Mucosa of descending colon (tissue), 3 donors: ENCODE data around the gene MTX3. TPM values are rescaled to one million over a fixed set of nuclear protein-coding genes. Genes with fewer than 3 reads are reported as not detected.

Experiments
- ATAC-seq: fragments of 200-7000 bp; cut with Tn5 transposase; one replicate; pipeline ENCODE4 v1.9.1; 2020; ENCODE audit warnings: mild to moderate bottlenecking, moderate library complexity
- DNase-seq, 3 donors: peaks; one replicate each; pipeline ENCODE4 v3.0.0-alpha.2; 2020
- H3K36me3 ChIP-seq: fragments of 200-600 bp; one replicate; pipeline ENCODE4 v1.8.0; 2021; ENCODE audit warnings: low read depth, mild to moderate bottlenecking
- H3K4me1 ChIP-seq: fragments of 200-600 bp; one replicate; pipeline ENCODE4 v1.8.0; 2021; ENCODE audit warnings: low read depth, mild to moderate bottlenecking
- H3K4me3 ChIP-seq: fragments of 200-600 bp; one replicate; pipeline ENCODE4 v1.8.0; 2021; ENCODE audit warnings: mild to moderate bottlenecking
- H3K9me3 ChIP-seq: fragments of 200-600 bp; one replicate; pipeline ENCODE4 v1.8.0; 2021; ENCODE audit warnings: mild to moderate bottlenecking
- intact Hi-C, 2 donors: fragments of 100-400 bp; cut with DNase I in 1 of 2; cut with micrococcal nuclease in 1 of 2; formaldehyde crosslinking; loops; one replicate each; pipeline versions ENCODE4 v1.11.0 to v1.11.1; 2022; cut with DNase I, micrococcal nuclease
- total RNA-seq, 3 donors: library from RNA; stranded (reverse); fragmentation: NEBNext Ultra II Directional in 2 of 3; extraction: Animal tissue kit (Norgen Biotek cat#: 25700) in 2 of 3; gene quantifications; one replicate each; pipeline versions ENCODE4 v1.2.1 to v1.2.4, GENCODE V29; 2021 to 2023
- TF ChIP-seq, protein P1 (sequence below): fragments of 200-600 bp; IDR thresholded peaks from one replicate; pipeline ENCODE4 v1.8.0; 2022; ENCODE audit warnings: antibody characterized with exemption, mild to moderate bottlenecking
- donor health status: DM: no; HTN: no; CAD: no; lungs with moderate emphysema.
- donor health status: DM: no; HTN: no; CAD: no.
- donor health status: DM: no; HTN: yes; CAD: no.

Gene MTX3
- total RNA-seq, 3 donors from 2014 or later = 7.9 to 15.3 (median 8.8) TPM

DNA sequence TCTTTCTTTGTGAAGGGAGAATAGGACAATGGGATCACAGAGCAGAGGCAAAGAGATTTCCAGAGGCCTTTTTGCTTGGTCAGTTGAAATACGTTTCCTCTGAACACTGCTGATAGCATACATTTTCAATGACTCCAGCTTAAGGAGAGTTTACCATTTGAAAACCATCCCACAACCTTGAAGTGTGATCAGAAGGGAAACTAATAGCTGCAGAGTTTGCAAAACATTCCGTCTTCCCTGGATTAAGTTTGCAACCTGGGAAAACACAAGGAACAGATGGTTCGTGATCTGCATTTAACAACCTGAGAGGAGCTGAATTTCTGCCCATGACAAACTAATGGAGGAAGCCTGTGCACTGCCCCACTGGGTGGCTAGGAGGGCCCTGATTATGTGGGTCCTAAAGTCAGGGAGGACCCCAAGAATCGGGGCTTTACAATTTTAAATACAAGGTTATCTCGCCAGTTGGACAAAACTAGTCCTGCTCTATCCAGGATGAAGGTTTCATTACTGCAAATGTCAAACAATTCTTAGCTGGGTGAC is 35.6 kb downstream of the MTX3 start:
- DNase-seq = no peak
- TF ChIP-seq, protein P1, sequence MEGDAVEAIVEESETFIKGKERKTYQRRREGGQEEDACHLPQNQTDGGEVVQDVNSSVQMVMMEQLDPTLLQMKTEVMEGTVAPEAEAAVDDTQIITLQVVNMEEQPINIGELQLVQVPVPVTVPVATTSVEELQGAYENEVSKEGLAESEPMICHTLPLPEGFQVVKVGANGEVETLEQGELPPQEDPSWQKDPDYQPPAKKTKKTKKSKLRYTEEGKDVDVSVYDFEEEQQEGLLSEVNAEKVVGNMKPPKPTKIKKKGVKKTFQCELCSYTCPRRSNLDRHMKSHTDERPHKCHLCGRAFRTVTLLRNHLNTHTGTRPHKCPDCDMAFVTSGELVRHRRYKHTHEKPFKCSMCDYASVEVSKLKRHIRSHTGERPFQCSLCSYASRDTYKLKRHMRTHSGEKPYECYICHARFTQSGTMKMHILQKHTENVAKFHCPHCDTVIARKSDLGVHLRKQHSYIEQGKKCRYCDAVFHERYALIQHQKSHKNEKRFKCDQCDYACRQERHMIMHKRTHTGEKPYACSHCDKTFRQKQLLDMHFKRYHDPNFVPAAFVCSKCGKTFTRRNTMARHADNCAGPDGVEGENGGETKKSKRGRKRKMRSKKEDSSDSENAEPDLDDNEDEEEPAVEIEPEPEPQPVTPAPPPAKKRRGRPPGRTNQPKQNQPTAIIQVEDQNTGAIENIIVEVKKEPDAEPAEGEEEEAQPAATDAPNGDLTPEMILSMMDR = no peak
- Histone ChIP-seq H3K4me1 (no peaks in the 10 kb centered on the region), H3K9me3 (no peaks in the 10 kb centered on the region), H3K36me3 (no peaks in the 10 kb centered on the region), H3K4me3 (no peak overlapping the region)
- intact Hi-C loops = no loop called here
- ATAC-seq = no peak

DNA sequence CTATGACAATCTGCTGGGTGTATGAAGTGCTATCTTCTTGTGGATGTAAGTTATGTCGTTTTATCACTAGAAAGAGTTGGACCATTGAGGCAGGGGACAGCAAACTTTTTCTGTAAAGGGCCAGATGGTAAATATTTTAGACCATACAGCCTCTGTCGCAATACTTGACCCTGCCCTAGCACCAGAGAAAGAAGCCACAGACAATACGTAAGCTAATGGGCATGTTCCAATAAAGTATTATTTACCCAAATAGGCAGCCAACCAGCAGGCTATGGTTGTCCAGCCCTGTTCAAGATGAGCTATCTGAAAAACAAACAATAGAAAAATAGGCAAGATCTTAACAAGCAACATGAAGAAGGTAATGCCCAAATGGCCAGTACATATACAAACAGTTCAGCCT is 36.4 kb downstream of the MTX3 start:
- TF ChIP-seq, protein P1 = no peak
- intact Hi-C loops = no loop called here
- no peaks in the 10 kb centered on the region for H3K36me3 ChIP-seq
- H3K4me3 ChIP-seq = no peak overlapping the region
- no peak for ATAC-seq
- no peak for DNase-seq
- H3K9me3 ChIP-seq = no peaks in the 10 kb centered on the region
- H3K4me1 ChIP-seq = no peaks in the 10 kb centered on the region

DNA sequence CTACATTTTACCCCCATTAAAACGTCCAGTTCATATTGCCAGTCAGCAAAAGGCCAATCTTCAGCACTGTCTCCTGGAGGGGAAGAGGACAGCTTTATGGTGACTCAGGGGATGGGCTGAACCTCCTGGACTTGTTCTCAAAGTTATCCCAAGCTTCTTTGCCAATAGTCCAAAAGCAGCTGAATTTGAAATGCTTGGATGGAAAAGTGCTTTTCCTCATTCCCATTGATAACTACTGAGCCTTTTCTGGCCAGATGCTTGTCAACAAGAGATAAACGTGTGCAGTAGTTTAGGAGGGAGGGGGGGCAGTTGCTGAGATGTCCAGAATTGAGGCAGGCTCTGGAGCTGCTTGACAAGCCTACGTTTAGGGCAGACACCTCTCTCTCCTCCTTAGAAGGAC is 43.5 kb downstream of the MTX3 start:
- H3K4me1 ChIP-seq = no peaks in the 10 kb centered on the region
- H3K36me3 ChIP-seq = no peaks in the 10 kb centered on the region
- intact Hi-C loops = no loop called here
- TF ChIP-seq, protein P1 = no peak
- ATAC-seq (no peak), DNase-seq (no peak)
- no peak overlapping the region for H3K4me3 ChIP-seq
- H3K9me3 ChIP-seq = no peaks in the 10 kb centered on the region

DNA sequence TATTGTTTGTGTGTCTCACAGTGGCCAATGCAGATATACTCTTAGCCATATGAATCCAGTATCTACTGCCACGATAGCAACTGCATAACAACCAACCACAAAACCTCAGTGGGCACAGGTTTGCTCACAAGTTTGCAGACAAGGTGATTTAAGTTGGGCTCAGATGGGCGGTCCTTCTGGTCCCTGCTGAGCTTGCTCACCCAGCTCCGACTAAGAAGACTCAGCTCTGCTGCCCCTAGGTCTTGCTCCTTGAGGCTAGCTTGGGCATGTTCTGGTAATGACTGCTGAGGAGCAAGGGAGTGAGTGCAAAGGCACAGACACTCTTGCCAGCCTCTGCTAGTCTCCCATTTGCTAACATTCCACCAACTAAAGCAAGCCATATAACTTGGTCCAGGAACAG is 52.6 kb downstream of the MTX3 start:
- ATAC-seq (no peak), DNase-seq (no peak)
- Histone ChIP-seq H3K4me3 (no peak overlapping the region), H3K9me3 (no peaks in the 10 kb centered on the region), H3K4me1 (no peaks in the 10 kb centered on the region), H3K36me3 (no peaks in the 10 kb centered on the region)
- intact Hi-C loops = no loop called here
- TF ChIP-seq, protein P1 = no peak

DNA sequence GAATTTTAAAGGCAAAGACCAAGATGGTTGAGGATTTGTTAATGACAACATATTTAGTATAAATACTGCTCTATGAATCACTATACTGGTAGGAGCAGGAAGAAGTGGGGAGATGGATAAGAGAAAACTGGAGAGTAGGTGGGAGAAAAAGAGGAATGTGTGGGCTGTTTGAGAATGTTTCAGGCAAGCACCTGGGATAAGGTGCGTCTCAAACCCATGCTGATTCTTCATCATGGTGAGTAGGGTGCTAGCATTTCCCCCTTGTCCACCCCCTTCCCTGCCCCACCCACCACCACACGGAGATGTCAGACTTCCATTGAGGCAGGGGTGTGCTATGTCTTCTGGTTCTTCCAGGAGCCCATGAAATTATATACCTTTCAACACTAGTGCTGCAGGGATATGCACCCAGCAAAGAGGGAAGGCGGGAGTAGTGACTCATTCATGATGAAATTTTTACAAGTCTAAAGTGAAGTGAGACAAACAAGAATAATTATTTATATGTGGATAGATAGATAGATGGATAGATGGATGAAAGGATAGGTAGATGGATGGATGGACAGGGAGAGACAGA is 54.3 kb downstream of the MTX3 start:
- TF ChIP-seq, protein P1 = no peak
- ATAC-seq (no peak), DNase-seq (no peak)
- Histone ChIP-seq H3K36me3 (no peaks in the 10 kb centered on the region), H3K4me1 (no peaks in the 10 kb centered on the region), H3K4me3 (no peak overlapping the region), H3K9me3 (no peaks in the 10 kb centered on the region)
- intact Hi-C loops = no loop called here
